ENCODE measurements around the gene KRTAP2-3.
"Not testable (repeated sequence)": the region's sequence is repeated elsewhere in the genome, so short reads cannot be mapped to it uniquely, and the experiment has no call there.

Gene KRTAP2-3

GRCh38 chr17:41083427-41083826, 23.5 kb upstream of the KRTAP2-3 start:
- H3K36me3 Mint-ChIP-seq, H3K9me3 Mint-ChIP-seq, H3K27ac Mint-ChIP-seq, CTCF ChIA-PET, H3K4me3 Mint-ChIP-seq, H3K27me3 Mint-ChIP-seq, H3K4me1 Mint-ChIP-seq, DNase-seq: not testable (repeated sequence)

- DNase-seq: no peak
- Mint-ChIP-seq H3K36me3 (no peaks in the 10 kb centered on the region), H3K4me3 (no peak overlapping the region), H3K4me1 (no peaks in the 10 kb centered on the region), H3K9me3 (no peaks in the 10 kb centered on the region), H3K27me3 (peaks cover 4% of the 10 kb centered on the region), H3K27ac (no peak overlapping the region)
- CTCF ChIA-PET: no interaction called here
Observed at GRCh38 chr17:41082626-41083025, 22.7 kb upstream of the KRTAP2-3 start.

- Mint-ChIP-seq H3K27ac (no peak overlapping the region), H3K36me3 (no peaks in the 10 kb centered on the region), H3K27me3 (peaks cover 10% of the 10 kb centered on the region), H3K9me3 (no peaks in the 10 kb centered on the region), H3K4me1 (no peaks in the 10 kb centered on the region), H3K4me3 (no peak overlapping the region)
- CTCF ChIA-PET: no interaction called here
- DNase-seq: no peak
Observed at GRCh38 chr17:41076788-41077187, 16.9 kb upstream of the KRTAP2-3 start.

GRCh38 chr17:41073676-41074075, 13.8 kb upstream of the KRTAP2-3 start:
- no peak overlapping the region for H3K4me3 Mint-ChIP-seq
- no peak overlapping the region for H3K27ac Mint-ChIP-seq
- no peaks in the 10 kb centered on the region for H3K36me3 Mint-ChIP-seq
- peaks cover 10% of the 10 kb centered on the region for H3K27me3 Mint-ChIP-seq
- CTCF ChIA-PET: interaction anchor here (1.3 kb wide), 1 partner anchor 219 kb away, joined by 3 read pairs; no protein-coding TSS in a partner anchor
- H3K4me1 Mint-ChIP-seq: no peaks in the 10 kb centered on the region
- no peaks in the 10 kb centered on the region for H3K9me3 Mint-ChIP-seq
- no peak for DNase-seq

GRCh38 chr17:41071606-41072360, 11.9 kb upstream of the KRTAP2-3 start:
- no peak overlapping the region for H3K4me3 Mint-ChIP-seq
- H3K4me1 Mint-ChIP-seq: no peaks in the 10 kb centered on the region
- CTCF ChIA-PET: no interaction called here
- H3K27me3 Mint-ChIP-seq: peaks cover 8% of the 10 kb centered on the region
- no peaks in the 10 kb centered on the region for H3K9me3 Mint-ChIP-seq
- no peak overlapping the region for H3K27ac Mint-ChIP-seq
- H3K36me3 Mint-ChIP-seq: no peaks in the 10 kb centered on the region
- no peak for DNase-seq

GRCh38 chr17:41069031-41069430, 9.1 kb upstream of the KRTAP2-3 start:
- Mint-ChIP-seq H3K4me3 (no peak overlapping the region), H3K4me1 (no peaks in the 10 kb centered on the region), H3K36me3 (no peaks in the 10 kb centered on the region), H3K9me3 (no peaks in the 10 kb centered on the region), H3K27me3 (no peaks in the 10 kb centered on the region), H3K27ac (no peak overlapping the region)
- CTCF ChIA-PET: interaction anchor here (0.9 kb wide), 1 partner anchor 10 kb away, joined by 3 read pairs; no protein-coding TSS in a partner anchor
- no peak for DNase-seq

GRCh38 chr17:41067281-41067680, 7.4 kb upstream of the KRTAP2-3 start:
- DNase-seq: no peak
- Mint-ChIP-seq H3K4me1 (no peaks in the 10 kb centered on the region), H3K4me3 (no peak overlapping the region), H3K9me3 (no peaks in the 10 kb centered on the region), H3K36me3 (no peaks in the 10 kb centered on the region), H3K27ac (no peak overlapping the region), H3K27me3 (peaks cover under 1% of the 10 kb centered on the region)
- CTCF ChIA-PET: no interaction called here

- no peaks in the 10 kb centered on the region for H3K9me3 Mint-ChIP-seq
- DNase-seq: no peak
- H3K27ac Mint-ChIP-seq: no peak within 1 kb of the TSS
- H3K36me3 Mint-ChIP-seq: no peaks in the 10 kb centered on the region
- H3K4me1 Mint-ChIP-seq: no peaks in the 10 kb centered on the region
- CTCF ChIA-PET: no interaction called here
- peaks cover 8% of the 10 kb centered on the region for H3K27me3 Mint-ChIP-seq
- no peak within 1 kb of the TSS for H3K4me3 Mint-ChIP-seq
Observed at GRCh38 chr17:41065829-41066624, 6.1 kb upstream of the KRTAP2-3 start, which contains the start of gene KRTAP2-4. KRTAP2-4 (minus strand) TSS chr17:41065879; CDS start chr17:41065845, 34 bp downstream.

- H3K36me3 Mint-ChIP-seq, H3K4me3 Mint-ChIP-seq, CTCF ChIA-PET, H3K27ac Mint-ChIP-seq, DNase-seq, H3K9me3 Mint-ChIP-seq, H3K4me1 Mint-ChIP-seq: not testable (repeated sequence)
- peaks cover 11% of the 10 kb centered on the region for H3K27me3 Mint-ChIP-seq
Observed at GRCh38 chr17:41065016-41065689, 5.2 kb upstream of the KRTAP2-3 start.

GRCh38 chr17:41064301-41064700, 4.4 kb upstream of the KRTAP2-3 start:
- no peaks in the 10 kb centered on the region for H3K4me1 Mint-ChIP-seq
- CTCF ChIA-PET: no interaction called here
- no peak overlapping the region for H3K4me3 Mint-ChIP-seq
- no peaks in the 10 kb centered on the region for H3K9me3 Mint-ChIP-seq
- peaks cover 18% of the 10 kb centered on the region for H3K27me3 Mint-ChIP-seq
- DNase-seq: no peak
- no peaks in the 10 kb centered on the region for H3K36me3 Mint-ChIP-seq
- H3K27ac Mint-ChIP-seq: no peak overlapping the region

- no peak for DNase-seq
- H3K36me3 Mint-ChIP-seq: no peaks in the 10 kb centered on the region
- no peak overlapping the region for H3K27ac Mint-ChIP-seq
- H3K4me1 Mint-ChIP-seq: no peaks in the 10 kb centered on the region
- no peaks in the 10 kb centered on the region for H3K9me3 Mint-ChIP-seq
- H3K27me3 Mint-ChIP-seq: peaks cover 21% of the 10 kb centered on the region
- CTCF ChIA-PET: no interaction called here
- H3K4me3 Mint-ChIP-seq: no peak overlapping the region
Observed at GRCh38 chr17:41063449-41063848, 3.5 kb upstream of the KRTAP2-3 start.

GRCh38 chr17:41061964-41062363, 2.0 kb upstream of the KRTAP2-3 start:
- H3K4me1 Mint-ChIP-seq: no peaks in the 10 kb centered on the region
- CTCF ChIA-PET: no interaction called here
- DNase-seq: no peak
- H3K27me3 Mint-ChIP-seq: peaks cover 21% of the 10 kb centered on the region
- peaks cover 6% of the 10 kb centered on the region for H3K9me3 Mint-ChIP-seq
- H3K36me3 Mint-ChIP-seq: no peaks in the 10 kb centered on the region
- H3K4me3 Mint-ChIP-seq: no peak overlapping the region
- no peak overlapping the region for H3K27ac Mint-ChIP-seq

GRCh38 chr17:41059276-41060051, 450 bp downstream of the KRTAP2-3 start:
- CTCF ChIA-PET: interaction anchor here (1.0 to 1.1 kb wide), 2 partner anchors 9 to 12 kb away, joined by 3 to 4 read pairs; partner anchors contain the start of gene KRTAP2-1
- not testable (repeated sequence) for H3K36me3 Mint-ChIP-seq, DNase-seq, H3K9me3 Mint-ChIP-seq, H3K4me1 Mint-ChIP-seq, H3K27ac Mint-ChIP-seq, H3K4me3 Mint-ChIP-seq
- H3K27me3 Mint-ChIP-seq: peaks cover 21% of the 10 kb centered on the region

- DNase-seq: no peak
- Mint-ChIP-seq H3K36me3 (no peaks in the 10 kb centered on the region), H3K27ac (no peak overlapping the region), H3K4me1 (no peaks in the 10 kb centered on the region), H3K9me3 (peaks cover 6% of the 10 kb centered on the region), H3K27me3 (peaks cover 21% of the 10 kb centered on the region), H3K4me3 (no peak overlapping the region)
- CTCF ChIA-PET: interaction anchor here (1.0 to 1.1 kb wide), 2 partner anchors 10 to 11 kb away, joined by 3 to 4 read pairs; partner anchors contain the start of gene KRTAP2-1
Observed at GRCh38 chr17:41058741-41059140, 1.2 kb downstream of the KRTAP2-3 start.
